NT2/D1 (cell line): Measurements from ENCODE around the gene EIF2AK2.

Experiments
- SUZ12 ChIP-seq: IDR thresholded peaks from 2 replicates; pipeline ENCODE4 v1.6.1; 2011; ENCODE audit not compliant: insufficient read length, insufficient read depth; ENCODE audit errors: extremely low read depth
- ZNF274 ChIP-seq: IDR thresholded peaks from 2 replicates; pipeline ENCODE4 v1.6.1; 2011; ENCODE audit warnings: mild to moderate bottlenecking, low read depth, low read length

DNA sequence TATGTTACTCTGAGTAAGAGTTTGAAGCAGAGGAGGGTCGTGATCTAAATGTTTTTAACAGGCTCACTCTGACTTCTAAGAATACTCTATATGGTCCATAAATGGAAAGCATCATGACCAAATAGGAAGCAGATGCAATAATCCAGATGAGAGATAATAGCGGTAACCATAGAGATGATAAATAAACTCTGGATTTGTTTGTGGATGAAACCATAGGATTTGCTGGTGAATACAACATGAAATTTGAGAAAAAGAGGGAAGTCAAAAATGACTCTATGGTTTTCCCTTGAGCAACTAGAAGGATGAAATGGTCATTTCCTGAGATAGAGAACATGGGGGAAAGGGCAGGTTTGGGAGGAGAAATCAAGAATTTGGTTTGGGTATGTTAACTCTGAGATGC, 76.5 kb downstream of the EIF2AK2 start:
- TF ChIP-seq SUZ12 (no peak), ZNF274 (no peak)
